ENCODE data around the gene CRYBG2. TPM values are rescaled to one million over a fixed set of nuclear protein-coding genes. Genes with fewer than 3 reads are reported as not detected.

Gene CRYBG2
- total RNA-seq, 1 donor from 2014 or later = 18.6 TPM

DNA sequence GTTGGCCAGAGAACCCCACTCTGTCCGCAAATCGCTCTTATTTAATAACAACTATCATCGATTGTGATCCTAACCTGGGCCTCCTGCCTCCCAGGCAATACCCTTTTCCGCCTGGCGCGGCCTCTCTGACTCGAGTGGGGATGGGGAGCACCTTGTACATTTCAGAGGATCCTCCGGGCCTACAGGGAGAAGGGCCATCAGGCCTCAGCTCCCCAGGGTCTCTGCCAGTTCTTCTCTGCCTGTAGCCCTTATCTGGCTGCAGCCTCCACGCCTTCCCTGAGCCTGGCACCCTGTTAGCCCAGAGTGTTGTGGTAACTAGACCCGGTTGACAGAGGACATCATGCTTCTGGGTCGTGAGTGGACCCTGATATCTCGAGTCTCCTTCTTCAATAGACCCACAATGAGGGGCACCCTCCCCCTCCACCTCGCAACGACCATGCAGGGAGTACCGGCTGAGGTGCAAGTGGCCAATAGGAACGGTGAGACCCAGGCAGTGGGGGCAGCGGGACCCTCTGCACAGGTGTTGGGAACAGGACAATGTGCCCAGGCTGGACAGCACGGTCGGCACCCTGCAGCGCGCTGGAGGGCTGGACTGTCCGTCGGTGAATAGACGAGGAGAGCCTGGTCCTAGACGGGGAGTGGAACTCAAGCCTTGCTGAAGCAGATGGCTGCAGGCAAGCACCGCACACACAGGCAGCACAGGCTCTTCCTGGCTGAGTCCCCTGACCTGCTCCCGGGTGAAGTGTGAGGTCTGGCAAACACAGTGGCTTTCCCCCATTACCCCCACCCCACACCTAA lies 7.1 kb upstream of the CRYBG2 start:
- DNase-seq (ENCODE audit: low read depth) = no peak
- Histone ChIP-seq H3K36me3 (ENCODE audit: control insufficient read depth, insufficient read depth, low read length) (no peaks in the 10 kb centered on the region), H3K27me3 (ENCODE audit: control insufficient read depth, insufficient read depth, low read length) (peaks cover 45% of the 10 kb centered on the region), H3K4me3 (ENCODE audit: low read depth, low read length) (peak overlapping the region; percentile 14)
- TF ChIP-seq, protein P1, sequence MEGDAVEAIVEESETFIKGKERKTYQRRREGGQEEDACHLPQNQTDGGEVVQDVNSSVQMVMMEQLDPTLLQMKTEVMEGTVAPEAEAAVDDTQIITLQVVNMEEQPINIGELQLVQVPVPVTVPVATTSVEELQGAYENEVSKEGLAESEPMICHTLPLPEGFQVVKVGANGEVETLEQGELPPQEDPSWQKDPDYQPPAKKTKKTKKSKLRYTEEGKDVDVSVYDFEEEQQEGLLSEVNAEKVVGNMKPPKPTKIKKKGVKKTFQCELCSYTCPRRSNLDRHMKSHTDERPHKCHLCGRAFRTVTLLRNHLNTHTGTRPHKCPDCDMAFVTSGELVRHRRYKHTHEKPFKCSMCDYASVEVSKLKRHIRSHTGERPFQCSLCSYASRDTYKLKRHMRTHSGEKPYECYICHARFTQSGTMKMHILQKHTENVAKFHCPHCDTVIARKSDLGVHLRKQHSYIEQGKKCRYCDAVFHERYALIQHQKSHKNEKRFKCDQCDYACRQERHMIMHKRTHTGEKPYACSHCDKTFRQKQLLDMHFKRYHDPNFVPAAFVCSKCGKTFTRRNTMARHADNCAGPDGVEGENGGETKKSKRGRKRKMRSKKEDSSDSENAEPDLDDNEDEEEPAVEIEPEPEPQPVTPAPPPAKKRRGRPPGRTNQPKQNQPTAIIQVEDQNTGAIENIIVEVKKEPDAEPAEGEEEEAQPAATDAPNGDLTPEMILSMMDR (IDR thresholded peaks at IDR 0.05; ENCODE audit: insufficient read depth, low read length, poor library complexity, severe bottlenecking) = no peak

DNA sequence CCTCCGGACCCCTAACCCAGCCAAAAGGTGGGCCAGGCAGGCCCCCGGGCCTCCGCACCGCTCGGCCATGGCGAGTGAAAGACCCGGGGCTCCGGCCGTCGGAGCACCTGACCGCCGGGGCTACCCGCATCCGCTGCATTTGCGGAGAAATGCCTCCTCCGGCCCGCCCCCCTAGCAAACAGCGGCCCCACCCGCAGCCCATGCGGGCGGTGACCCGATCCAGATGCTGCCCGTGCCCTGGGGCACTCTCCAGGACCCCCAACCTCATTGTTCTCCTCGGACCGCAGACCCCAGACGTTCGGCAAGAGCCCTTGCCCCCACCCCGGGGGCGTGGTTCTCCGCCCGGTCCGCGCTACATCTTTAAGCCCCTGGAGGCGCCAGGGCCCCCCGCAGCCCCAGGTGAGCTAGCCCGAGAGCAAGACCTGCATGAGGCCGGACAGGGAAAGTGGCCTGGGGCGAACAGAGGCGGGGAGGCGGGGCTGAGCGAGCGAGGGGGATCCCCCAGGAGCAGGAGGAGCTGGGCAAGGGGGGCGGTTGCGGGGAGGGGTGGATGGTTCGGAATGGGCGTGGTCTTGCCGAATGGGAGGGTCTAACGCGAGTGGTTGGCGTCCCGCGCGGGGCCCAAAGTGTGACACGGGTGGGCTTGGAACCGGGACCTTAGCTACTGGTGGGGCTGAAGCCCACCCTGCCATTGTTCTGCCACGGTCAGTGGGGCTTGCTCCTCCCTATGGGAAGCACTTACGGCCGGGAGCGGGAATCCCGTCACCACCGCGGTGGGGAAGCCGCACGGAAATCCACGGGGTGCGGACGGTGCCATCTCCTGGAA lies 6.3 kb upstream of the CRYBG2 start:
- H3K36me3 ChIP-seq (ENCODE audit: control insufficient read depth, insufficient read depth, low read length) = no peaks in the 10 kb centered on the region
- no peak for DNase-seq (ENCODE audit: low read depth)
- TF ChIP-seq, protein P1 (IDR thresholded peaks at IDR 0.05; ENCODE audit: insufficient read depth, low read length, poor library complexity, severe bottlenecking) = no peak
- H3K27me3 ChIP-seq (ENCODE audit: control insufficient read depth, insufficient read depth, low read length) = peaks cover 45% of the 10 kb centered on the region
- peak overlapping the region; percentile 14 for H3K4me3 ChIP-seq (ENCODE audit: low read depth, low read length)

DNA sequence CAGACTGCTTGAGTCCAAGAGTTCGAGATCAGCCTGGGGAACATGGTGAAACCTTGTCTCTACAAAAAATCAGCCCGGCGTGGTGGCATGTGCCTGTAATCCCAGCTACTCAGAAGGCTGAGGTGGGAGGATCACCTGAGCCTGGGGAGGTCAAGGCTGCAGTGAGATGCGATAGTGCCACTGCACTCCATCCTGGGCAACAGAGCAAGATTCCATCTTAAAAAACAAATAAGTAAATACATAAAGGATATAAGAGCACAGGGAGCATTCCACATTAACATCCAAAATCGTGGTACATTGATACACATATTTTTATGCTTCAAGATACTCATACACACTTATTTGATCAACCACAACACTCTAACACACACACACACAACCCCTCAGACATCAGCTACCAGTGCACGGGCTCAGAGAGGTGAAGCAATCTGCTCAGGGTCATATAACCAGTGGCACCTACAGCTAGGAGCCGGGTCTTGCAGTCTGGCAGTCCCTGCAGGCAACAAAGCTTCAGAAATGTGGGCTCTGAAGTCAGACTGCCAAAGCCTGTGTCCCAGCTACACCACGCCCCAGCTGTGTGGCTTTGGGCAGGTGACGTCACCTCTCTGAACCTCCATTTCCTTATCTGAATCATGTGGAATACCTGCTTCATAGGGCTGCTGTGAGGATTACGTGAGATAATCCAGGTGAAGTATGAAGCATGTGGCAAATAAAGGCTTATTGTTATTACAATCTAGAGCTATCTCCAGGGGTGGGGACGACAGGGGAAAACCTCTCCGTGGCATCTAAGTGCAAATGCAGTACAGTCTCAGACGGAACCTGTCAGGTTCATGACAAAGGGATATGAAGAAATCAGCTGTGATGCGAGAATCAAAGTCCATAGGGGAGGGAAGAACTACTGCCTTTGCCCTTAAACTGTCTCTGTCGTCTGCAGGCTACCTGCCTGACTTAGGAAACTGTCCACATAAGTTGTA lies 4.8 kb upstream of the CRYBG2 start:
- H3K4me3 ChIP-seq (ENCODE audit: low read depth, low read length) = no peak overlapping the region
- H3K27me3 ChIP-seq (ENCODE audit: control insufficient read depth, insufficient read depth, low read length) = peaks cover 40% of the 10 kb centered on the region
- TF ChIP-seq, protein P1 (IDR thresholded peaks at IDR 0.05; ENCODE audit: insufficient read depth, low read length, poor library complexity, severe bottlenecking) = no peak
- no peak for DNase-seq (ENCODE audit: low read depth)
- no peaks in the 10 kb centered on the region for H3K36me3 ChIP-seq (ENCODE audit: control insufficient read depth, insufficient read depth, low read length)

DNA sequence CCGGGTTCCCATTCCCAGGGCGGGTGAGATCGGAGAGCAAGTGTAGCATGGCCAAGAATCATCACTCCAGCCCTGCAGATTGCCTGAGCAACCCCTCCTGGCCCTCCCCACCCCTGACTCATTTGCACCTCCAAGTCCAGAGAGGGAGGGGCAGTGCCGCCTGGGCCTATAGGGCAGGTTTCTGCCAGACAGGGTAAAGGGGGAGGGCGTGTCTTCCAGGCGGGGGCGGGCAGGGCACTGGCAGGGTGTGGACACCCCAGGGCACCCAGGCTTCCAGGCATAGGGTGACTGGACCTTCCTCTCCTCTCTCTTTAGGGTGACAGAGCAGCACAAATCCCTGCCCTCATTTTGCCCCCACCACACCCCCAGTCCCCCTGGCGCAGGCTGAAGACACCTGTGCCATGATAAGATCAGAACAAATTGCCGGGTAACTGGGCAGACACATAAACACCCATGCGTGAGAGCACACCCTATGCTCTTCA lies 3.2 kb upstream of the CRYBG2 start:
- no peaks in the 10 kb centered on the region for H3K36me3 ChIP-seq (ENCODE audit: control insufficient read depth, insufficient read depth, low read length)
- no peak for DNase-seq (ENCODE audit: low read depth)

DNA sequence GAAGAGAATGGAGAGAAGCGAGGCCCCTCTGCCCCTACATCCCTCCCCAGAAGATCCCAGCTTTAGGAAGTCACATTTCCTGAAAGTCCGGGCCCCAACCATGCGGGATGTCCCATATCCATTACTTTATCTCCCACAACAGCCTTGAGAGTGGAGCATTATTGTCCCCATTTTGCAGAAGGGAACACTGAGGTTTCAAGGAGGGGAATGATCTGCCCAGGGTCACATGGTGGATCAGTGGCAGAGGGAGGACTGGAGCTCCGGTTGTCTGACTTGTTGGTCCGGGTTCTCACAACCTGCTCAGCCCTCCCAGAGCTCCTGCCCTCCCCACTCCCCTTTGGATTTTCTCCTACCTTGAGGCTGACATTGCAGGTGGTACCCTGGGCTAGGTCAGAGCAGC lies 2.2 kb upstream of the CRYBG2 start:
- Histone ChIP-seq H3K27me3 (ENCODE audit: control insufficient read depth, insufficient read depth, low read length) (peaks cover 29% of the 10 kb centered on the region), H3K36me3 (ENCODE audit: control insufficient read depth, insufficient read depth, low read length) (no peaks in the 10 kb centered on the region)
- TF ChIP-seq, protein P1 (IDR thresholded peaks at IDR 0.05; ENCODE audit: insufficient read depth, low read length, poor library complexity, severe bottlenecking) = no peak

More for the DNA sequence above, 3.2 kb upstream of the CRYBG2 start:
- Histone ChIP-seq H3K4me3 (ENCODE audit: low read depth, low read length) (no peak overlapping the region), H3K27me3 (ENCODE audit: control insufficient read depth, insufficient read depth, low read length) (peaks cover 38% of the 10 kb centered on the region)
- TF ChIP-seq, protein P1 (IDR thresholded peaks at IDR 0.05; ENCODE audit: insufficient read depth, low read length, poor library complexity, severe bottlenecking) = no peak

More for the DNA sequence above, 2.2 kb upstream of the CRYBG2 start:
- H3K4me3 ChIP-seq (ENCODE audit: low read depth, low read length) = no peak overlapping the region
- no peak for DNase-seq (ENCODE audit: low read depth)

All from kidney epithelial cell (primary cell).